ENCODE measurements around the gene EFCAB8. TPM values are rescaled to one million over a fixed set of nuclear protein-coding genes. Genes with fewer than 3 reads are reported as not detected.
"Not testable (repeated sequence)": the region's sequence is repeated elsewhere in the genome, so short reads cannot be mapped to it uniquely, and the experiment has no call there.

The EFCAB8 gene
- total RNA-seq, 1 donor: 1.3 TPM

- no peak overlapping the region for H3K4me3 ChIP-seq (ENCODE audit: low read depth, low read length)
- DNase-seq (ENCODE audit: low read depth): no peak
- no peak for TF ChIP-seq CTCF (IDR thresholded peaks at IDR 0.05; ENCODE audit: insufficient read depth, low read depth, low read length)
Measured at GRCh38 chr20:32898729-32899128, 40.0 kb downstream of the EFCAB8 start.

- DNase-seq (ENCODE audit: low read depth): peak; percentile 37
- H3K4me3 ChIP-seq (ENCODE audit: low read depth, low read length): no peak overlapping the region
- TF ChIP-seq CTCF (IDR thresholded peaks at IDR 0.05; ENCODE audit: insufficient read depth, low read depth, low read length): peak; percentile 89
Measured at GRCh38 chr20:32902456-32903420, 44.0 kb downstream of the EFCAB8 start.

- DNase-seq (ENCODE audit: low read depth): no peak
- TF ChIP-seq CTCF (IDR thresholded peaks at IDR 0.05; ENCODE audit: insufficient read depth, low read depth, low read length): no peak
- H3K4me3 ChIP-seq (ENCODE audit: low read depth, low read length): no peak overlapping the region
Measured at GRCh38 chr20:32903666-32904175, 45.0 kb downstream of the EFCAB8 start.

GRCh38 chr20:32904678-32905077 is 46.0 kb downstream of the EFCAB8 start:
- DNase-seq (ENCODE audit: low read depth); H3K4me3 ChIP-seq (ENCODE audit: low read depth, low read length): not testable (repeated sequence)

- no peak overlapping the region for H3K4me3 ChIP-seq (ENCODE audit: low read depth, low read length)
Measured at GRCh38 chr20:32906200-32906599, 47.5 kb downstream of the EFCAB8 start.

GRCh38 chr20:32906871-32907495 is 48.3 kb downstream of the EFCAB8 start:
- H3K4me3 ChIP-seq (ENCODE audit: low read depth, low read length): no peak overlapping the region
- no peak for TF ChIP-seq CTCF (IDR thresholded peaks at IDR 0.05; ENCODE audit: insufficient read depth, low read depth, low read length)
- DNase-seq (ENCODE audit: low read depth): no peak

More at GRCh38 chr20:32906200-32906599, 47.5 kb downstream of the EFCAB8 start:
- DNase-seq (ENCODE audit: low read depth): no peak
- TF ChIP-seq CTCF (IDR thresholded peaks at IDR 0.05; ENCODE audit: insufficient read depth, low read depth, low read length): no peak

- TF ChIP-seq CTCF (IDR thresholded peaks at IDR 0.05; ENCODE audit: insufficient read depth, low read depth, low read length): no peak
- no peak for DNase-seq (ENCODE audit: low read depth)
- no peak overlapping the region for H3K4me3 ChIP-seq (ENCODE audit: low read depth, low read length)
Measured at GRCh38 chr20:32907886-32908285, 49.2 kb downstream of the EFCAB8 start.

Data from fibroblast of villous mesenchyme (primary cell).